ENCODE measurements around the gene ANKDD1B.

DNA sequence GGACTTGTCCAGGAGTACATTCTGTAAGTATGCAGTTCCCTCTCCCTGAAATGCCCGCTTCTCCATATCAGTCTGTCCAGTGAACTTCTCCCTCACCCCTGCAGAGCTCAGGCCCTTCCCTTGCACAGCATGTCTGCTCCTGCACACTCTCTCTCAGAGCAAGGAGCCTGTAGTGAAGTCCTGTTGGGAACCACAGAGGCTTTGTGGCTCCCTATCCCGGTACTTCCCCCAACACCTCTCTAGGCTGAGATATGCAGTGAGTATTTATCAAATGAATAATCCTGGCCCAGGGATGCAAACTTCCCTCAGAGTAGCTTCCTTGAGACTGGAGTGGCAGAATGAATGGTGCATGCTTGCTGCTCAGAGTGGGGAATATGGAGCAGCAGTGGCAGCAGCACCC is 57.2 kb downstream of the ANKDD1B start:
- TF ChIP-seq, protein P1, sequence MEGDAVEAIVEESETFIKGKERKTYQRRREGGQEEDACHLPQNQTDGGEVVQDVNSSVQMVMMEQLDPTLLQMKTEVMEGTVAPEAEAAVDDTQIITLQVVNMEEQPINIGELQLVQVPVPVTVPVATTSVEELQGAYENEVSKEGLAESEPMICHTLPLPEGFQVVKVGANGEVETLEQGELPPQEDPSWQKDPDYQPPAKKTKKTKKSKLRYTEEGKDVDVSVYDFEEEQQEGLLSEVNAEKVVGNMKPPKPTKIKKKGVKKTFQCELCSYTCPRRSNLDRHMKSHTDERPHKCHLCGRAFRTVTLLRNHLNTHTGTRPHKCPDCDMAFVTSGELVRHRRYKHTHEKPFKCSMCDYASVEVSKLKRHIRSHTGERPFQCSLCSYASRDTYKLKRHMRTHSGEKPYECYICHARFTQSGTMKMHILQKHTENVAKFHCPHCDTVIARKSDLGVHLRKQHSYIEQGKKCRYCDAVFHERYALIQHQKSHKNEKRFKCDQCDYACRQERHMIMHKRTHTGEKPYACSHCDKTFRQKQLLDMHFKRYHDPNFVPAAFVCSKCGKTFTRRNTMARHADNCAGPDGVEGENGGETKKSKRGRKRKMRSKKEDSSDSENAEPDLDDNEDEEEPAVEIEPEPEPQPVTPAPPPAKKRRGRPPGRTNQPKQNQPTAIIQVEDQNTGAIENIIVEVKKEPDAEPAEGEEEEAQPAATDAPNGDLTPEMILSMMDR (IDR thresholded peaks at IDR 0.05): no peak
- TF ChIP-seq POLR2A (IDR thresholded peaks at IDR 0.05): no peak

Measured in testis (tissue), 2 donors.